HepG2 (cell line): Measurements from ENCODE around the gene SC5D. TPM values are rescaled to one million over a fixed set of nuclear protein-coding genes. Genes with fewer than 3 reads are reported as not detected.

Experiments used
- HDAC2 ChIP-seq: sonication (generic); formaldehyde crosslinking; IDR thresholded peaks from 2 replicates; pipeline ENCODE4 v1.4.0; 2020; ENCODE audit warnings: missing genetic modification reagents
- KDM1A ChIP-seq: IDR thresholded peaks from 2 replicates; pipeline ENCODE4 v1.6.1; 2016; ENCODE audit warnings: missing compliant biosample characterization
- MED1 ChIP-seq: sonication (generic); formaldehyde crosslinking; IDR thresholded peaks from 2 replicates; pipeline ENCODE4 v1.4.0; 2020; ENCODE audit warnings: missing genetic modification reagents
- MIER3 ChIP-seq: IDR thresholded peaks from 2 replicates; pipeline ENCODE4 v1.6.1; 2016; ENCODE audit warnings: missing compliant biosample characterization, borderline replicate concordance
- SKI ChIP-seq: fragments of 450-650 bp; IDR thresholded peaks from one replicate; pipeline ENCODE4 v1.6.1; 2018; ENCODE audit warnings: mild to moderate bottlenecking; ENCODE audit not compliant: partially characterized antibody
- SRSF4 ChIP-seq: fragments of 200-400 bp; formaldehyde crosslinking; IDR thresholded peaks from one replicate; pipeline ENCODE4 v1.6.1; 2018; ENCODE audit warnings: mild to moderate bottlenecking, low read depth, low read length, moderate library complexity; ENCODE audit not compliant: poor library complexity, severe bottlenecking
- polyA plus RNA-seq, 8 experiments: library from polyadenylated mRNA; depleted of rRNA in 3 of 8; stranded (reverse) in 7 of 8; unstranded in 1 of 8; fragments of >200 nt; fragmentation: Illumina TruSeq in 4 of 8; extraction: Trizol in 4 of 8; gene quantifications; 2 replicates each; pipeline versions ENCODE4 v1.2.1 to v1.2.3, GENCODE V29; 2011 to 2016; ENCODE audit warnings: low read depth in 4 of 8, missing spikeins in 1 of 8, mixed read lengths in 1 of 8; ENCODE audit not compliant: insufficient read depth in 1 of 8
- total RNA-seq, 5 experiments: library from RNA; depleted of rRNA; stranded (reverse); fragments of >200 nt; fragmentation: Illumina TruSeq; extraction: Trizol; gene quantifications; 2 replicates each; pipeline ENCODE4 v1.2.3, GENCODE V29; 2016; ENCODE audit warnings: low read depth in 1 of 5
- TF ChIP-seq, protein P1 (sequence below): sonication (generic); formaldehyde crosslinking; IDR thresholded peaks from one replicate; pipeline ENCODE4 v1.5.1; 2020; ENCODE audit warnings: mild to moderate bottlenecking, missing genetic modification reagents; ENCODE audit errors: not compliant biosample characterization
- TF ChIP-seq, protein P2 (sequence below): sonication (generic); formaldehyde crosslinking; IDR thresholded peaks from 2 replicates; pipeline ENCODE4 v1.5.0; 2020; ENCODE audit warnings: missing genetic modification reagents
- TF ChIP-seq, protein P3 (sequence below): sonication (generic); formaldehyde crosslinking; IDR thresholded peaks from 2 replicates; pipeline ENCODE4 v1.4.0; 2020; ENCODE audit warnings: missing genetic modification reagents

The SC5D gene
- total and polyA plus RNA-seq, 2 of the 13 experiments (the other 11 are each of a cell fraction or from before 2014, with no cell fraction given), result 84.4 to 155 TPM

DNA sequence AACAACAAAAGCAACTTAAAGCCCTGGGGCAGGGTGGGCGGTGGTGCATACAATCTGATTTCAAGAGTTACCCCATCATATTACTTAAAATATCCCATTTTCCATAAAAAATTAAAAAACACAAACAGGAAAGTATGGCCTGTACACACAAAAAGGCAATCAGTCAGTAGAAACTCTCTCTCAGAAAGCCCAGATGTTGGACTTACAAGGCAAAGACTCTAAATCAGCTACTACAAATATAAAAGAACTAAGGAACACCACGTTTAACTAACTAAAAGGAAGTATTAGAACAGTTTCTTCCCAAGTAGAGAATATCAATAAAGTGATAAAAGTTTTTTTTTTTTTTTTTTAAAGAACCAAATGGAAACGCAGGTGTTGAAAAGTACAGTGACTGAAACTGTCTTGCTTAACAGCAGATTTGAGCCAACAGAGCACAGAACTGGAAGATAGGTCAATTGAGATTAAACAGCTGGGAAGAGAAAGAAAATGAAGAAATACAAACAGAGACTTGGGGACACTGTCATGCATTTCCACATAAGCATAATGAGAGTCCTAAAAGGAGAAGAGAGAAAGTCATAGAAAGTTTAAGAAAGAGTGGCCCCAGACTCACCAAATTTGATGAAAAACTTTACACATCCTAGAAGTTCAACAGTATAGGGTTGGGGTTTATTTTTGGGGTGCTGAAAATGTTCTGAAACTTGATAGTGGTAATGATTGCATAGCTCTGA is 8.6 kb downstream of the SC5D start (continued):
- TF ChIP-seq, protein P1, sequence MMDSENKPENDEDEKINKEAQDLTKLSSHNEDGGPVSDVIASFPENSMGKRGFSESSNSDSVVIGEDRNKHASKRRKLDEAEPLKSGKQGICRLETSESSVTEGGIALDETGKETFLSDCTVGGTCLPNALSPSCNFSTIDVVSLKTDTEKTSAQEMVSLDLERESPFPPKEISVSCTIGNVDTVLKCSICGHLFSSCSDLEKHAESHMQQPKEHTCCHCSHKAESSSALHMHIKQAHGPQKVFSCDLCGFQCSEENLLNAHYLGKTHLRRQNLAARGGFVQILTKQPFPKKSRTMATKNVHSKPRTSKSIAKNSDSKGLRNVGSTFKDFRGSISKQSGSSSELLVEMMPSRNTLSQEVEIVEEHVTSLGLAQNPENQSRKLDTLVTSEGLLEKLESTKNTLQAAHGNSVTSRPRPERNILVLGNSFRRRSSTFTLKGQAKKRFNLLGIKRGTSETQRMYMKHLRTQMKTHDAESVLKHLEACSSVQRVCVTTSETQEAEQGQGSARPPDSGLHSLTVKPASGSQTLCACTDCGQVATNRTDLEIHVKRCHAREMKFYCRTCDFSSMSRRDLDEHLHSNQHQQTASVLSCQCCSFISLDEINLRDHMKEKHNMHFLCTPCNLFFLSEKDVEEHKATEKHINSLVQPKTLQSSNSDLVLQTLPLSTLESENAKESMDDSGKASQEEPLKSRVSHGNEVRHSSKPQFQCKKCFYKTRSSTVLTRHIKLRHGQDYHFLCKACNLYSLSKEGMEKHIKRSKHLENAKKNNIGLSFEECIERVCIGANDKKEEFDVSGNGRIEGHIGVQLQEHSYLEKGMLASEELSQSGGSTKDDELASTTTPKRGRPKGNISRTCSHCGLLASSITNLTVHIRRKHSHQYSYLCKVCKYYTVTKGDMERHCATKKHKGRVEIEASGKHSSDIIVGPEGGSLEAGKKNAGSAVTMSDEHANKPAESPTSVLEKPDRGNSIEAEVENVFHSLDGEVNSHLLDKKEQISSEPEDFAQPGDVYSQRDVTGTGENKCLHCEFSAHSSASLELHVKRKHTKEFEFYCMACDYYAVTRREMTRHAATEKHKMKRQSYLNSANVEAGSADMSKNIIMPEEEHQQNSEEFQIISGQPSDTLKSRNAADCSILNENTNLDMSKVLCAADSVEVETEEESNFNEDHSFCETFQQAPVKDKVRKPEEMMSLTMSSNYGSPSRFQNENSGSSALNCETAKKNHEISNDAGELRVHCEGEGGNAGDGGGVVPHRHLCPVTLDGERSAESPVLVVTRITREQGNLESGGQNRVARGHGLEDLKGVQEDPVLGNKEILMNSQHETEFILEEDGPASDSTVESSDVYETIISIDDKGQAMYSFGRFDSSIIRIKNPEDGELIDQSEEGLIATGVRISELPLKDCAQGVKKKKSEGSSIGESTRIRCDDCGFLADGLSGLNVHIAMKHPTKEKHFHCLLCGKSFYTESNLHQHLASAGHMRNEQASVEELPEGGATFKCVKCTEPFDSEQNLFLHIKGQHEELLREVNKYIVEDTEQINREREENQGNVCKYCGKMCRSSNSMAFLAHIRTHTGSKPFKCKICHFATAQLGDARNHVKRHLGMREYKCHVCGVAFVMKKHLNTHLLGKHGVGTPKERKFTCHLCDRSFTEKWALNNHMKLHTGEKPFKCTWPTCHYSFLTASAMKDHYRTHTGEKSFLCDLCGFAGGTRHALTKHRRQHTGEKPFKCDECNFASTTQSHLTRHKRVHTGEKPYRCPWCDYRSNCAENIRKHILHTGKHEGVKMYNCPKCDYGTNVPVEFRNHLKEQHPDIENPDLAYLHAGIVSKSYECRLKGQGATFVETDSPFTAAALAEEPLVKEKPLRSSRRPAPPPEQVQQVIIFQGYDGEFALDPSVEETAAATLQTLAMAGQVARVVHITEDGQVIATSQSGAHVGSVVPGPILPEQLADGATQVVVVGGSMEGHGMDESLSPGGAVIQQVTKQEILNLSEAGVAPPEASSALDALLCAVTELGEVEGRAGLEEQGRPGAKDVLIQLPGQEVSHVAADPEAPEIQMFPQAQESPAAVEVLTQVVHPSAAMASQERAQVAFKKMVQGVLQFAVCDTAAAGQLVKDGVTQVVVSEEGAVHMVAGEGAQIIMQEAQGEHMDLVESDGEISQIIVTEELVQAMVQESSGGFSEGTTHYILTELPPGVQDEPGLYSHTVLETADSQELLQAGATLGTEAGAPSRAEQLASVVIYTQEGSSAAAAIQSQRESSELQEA, result no peak
- no peak for TF ChIP-seq SRSF4
- no peak for TF ChIP-seq MIER3
- TF ChIP-seq, protein P2, sequence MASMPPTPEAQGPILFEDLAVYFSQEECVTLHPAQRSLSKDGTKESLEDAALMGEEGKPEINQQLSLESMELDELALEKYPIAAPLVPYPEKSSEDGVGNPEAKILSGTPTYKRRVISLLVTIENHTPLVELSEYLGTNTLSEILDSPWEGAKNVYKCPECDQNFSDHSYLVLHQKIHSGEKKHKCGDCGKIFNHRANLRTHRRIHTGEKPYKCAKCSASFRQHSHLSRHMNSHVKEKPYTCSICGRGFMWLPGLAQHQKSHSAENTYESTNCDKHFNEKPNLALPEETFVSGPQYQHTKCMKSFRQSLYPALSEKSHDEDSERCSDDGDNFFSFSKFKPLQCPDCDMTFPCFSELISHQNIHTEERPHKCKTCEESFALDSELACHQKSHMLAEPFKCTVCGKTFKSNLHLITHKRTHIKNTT (CRISPR knock-in tag), result no peak
- TF ChIP-seq KDM1A (CRISPR knock-in tag), result no peak
- TF ChIP-seq HDAC2, result no peak
- TF ChIP-seq SKI, result no peak
- no peak for TF ChIP-seq MED1 (CRISPR knock-in tag)
- TF ChIP-seq, protein P3, sequence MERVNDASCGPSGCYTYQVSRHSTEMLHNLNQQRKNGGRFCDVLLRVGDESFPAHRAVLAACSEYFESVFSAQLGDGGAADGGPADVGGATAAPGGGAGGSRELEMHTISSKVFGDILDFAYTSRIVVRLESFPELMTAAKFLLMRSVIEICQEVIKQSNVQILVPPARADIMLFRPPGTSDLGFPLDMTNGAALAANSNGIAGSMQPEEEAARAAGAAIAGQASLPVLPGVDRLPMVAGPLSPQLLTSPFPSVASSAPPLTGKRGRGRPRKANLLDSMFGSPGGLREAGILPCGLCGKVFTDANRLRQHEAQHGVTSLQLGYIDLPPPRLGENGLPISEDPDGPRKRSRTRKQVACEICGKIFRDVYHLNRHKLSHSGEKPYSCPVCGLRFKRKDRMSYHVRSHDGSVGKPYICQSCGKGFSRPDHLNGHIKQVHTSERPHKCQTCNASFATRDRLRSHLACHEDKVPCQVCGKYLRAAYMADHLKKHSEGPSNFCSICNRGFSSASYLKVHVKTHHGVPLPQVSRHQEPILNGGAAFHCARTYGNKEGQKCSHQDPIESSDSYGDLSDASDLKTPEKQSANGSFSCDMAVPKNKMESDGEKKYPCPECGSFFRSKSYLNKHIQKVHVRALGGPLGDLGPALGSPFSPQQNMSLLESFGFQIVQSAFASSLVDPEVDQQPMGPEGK (CRISPR knock-in tag), result no peak
